Neural progenitor cell (in vitro differentiated cells): ENCODE results near the gene COL24A1. TPM values are rescaled to one million over a fixed set of nuclear protein-coding genes. Genes with fewer than 3 reads are reported as not detected.

ENCODE experiments used
- DNase-seq: peaks from one replicate; pipeline ENCODE4 v3.0.0-alpha.2; 2016; ENCODE audit warnings: low spot score
- H2AFZ ChIP-seq: fragments of 200-600 bp; sonication (generic); replicated peaks from 2 replicates; pipeline ENCODE4 v1.6.1; 2016; ENCODE audit warnings: antibody characterized with exemption
- H3F3A ChIP-seq: fragments of 200-600 bp; sonication (generic); 2 replicates; pipeline ENCODE4 v1.6.1; 2016; ENCODE audit warnings: antibody characterized with exemption, low read depth
- H3K27ac ChIP-seq: fragments of 200-600 bp; sonication (generic); 2 replicates; pipeline ENCODE4 v1.5.1; 2016; ENCODE audit warnings: mild to moderate bottlenecking
- H3K27me3 ChIP-seq: fragments of 200-600 bp; sonication (generic); 2 replicates; pipeline ENCODE4 v1.6.1; 2016; ENCODE audit warnings: mild to moderate bottlenecking, moderate library complexity
- H3K36me3 ChIP-seq: fragments of 200-600 bp; sonication (generic); 2 replicates; pipeline ENCODE4 v1.5.1; 2016
- H3K4me1 ChIP-seq: fragments of 200-600 bp; sonication (generic); 2 replicates; pipeline ENCODE4 v1.6.1; 2016; ENCODE audit warnings: mixed run types
- H3K4me2 ChIP-seq: fragments of 200-600 bp; sonication (generic); 2 replicates; pipeline ENCODE4 v1.6.1; 2016
- H3K4me3 ChIP-seq: fragments of 200-600 bp; sonication (generic); 2 replicates; pipeline ENCODE4 v1.5.1; 2016
- H3K79me2 ChIP-seq: fragments of 200-600 bp; sonication (generic); 2 replicates; pipeline ENCODE4 v1.6.1; 2016; ENCODE audit warnings: low read depth
- H3K9ac ChIP-seq: fragments of 200-600 bp; sonication (generic); 2 replicates; pipeline ENCODE4 v1.6.1; 2016
- H3K9me3 ChIP-seq: fragments of 200-600 bp; sonication (generic); 2 replicates; pipeline ENCODE4 v1.5.1; 2016; ENCODE audit warnings: low read depth
- H4K20me1 ChIP-seq: fragments of 200-600 bp; sonication (generic); 2 replicates; pipeline ENCODE4 v1.6.1; 2016; ENCODE audit warnings: low read depth
- H3K27ac Mint-ChIP-seq: 3 replicates; pipeline ENCODE4 v1.8.0; 2021; ENCODE audit warnings: mixed read lengths
- H3K27me3 Mint-ChIP-seq: 2 replicates; pipeline ENCODE4 v1.8.0; 2022; ENCODE audit warnings: low read depth, mild to moderate bottlenecking, inconsistent platforms, moderate library complexity, mixed read lengths; ENCODE audit not compliant: insufficient read depth
- H3K36me3 Mint-ChIP-seq: 3 replicates; pipeline ENCODE4 v1.8.0; 2021; ENCODE audit warnings: mixed read lengths
- H3K4me1 Mint-ChIP-seq: 3 replicates; pipeline ENCODE4 v1.8.0; 2021; ENCODE audit warnings: mixed read lengths
- H3K4me3 Mint-ChIP-seq: 3 replicates; pipeline ENCODE4 v1.8.0; 2021; ENCODE audit warnings: mild to moderate bottlenecking, moderate library complexity, mixed read lengths
- H3K9me3 Mint-ChIP-seq: 3 replicates; pipeline ENCODE4 v1.8.0; 2020; ENCODE audit warnings: mixed read lengths
- EZH2 ChIP-seq: fragments of 200-600 bp; sonication (generic); IDR thresholded peaks from 2 replicates; pipeline ENCODE4 v1.6.1; 2017; ENCODE audit warnings: antibody characterized with exemption, mild to moderate bottlenecking, moderate library complexity
- EZH2phosphoT487 ChIP-seq: fragments of 200-600 bp; sonication (generic); IDR thresholded peaks from 2 replicates; pipeline ENCODE4 v1.6.1; 2017; ENCODE audit warnings: antibody characterized with exemption
- total RNA-seq: library from RNA; depleted of rRNA; stranded (reverse); fragments of >200 nt; gene quantifications from 2 replicates; pipeline ENCODE4 v1.2.3, GENCODE V29; 2015; ENCODE audit warnings: low replicate concordance
- TF ChIP-seq, protein P1 (sequence below): fragments of 200-600 bp; sonication (generic); IDR thresholded peaks from 2 replicates; pipeline ENCODE4 v1.5.1; 2017; ENCODE audit warnings: antibody characterized with exemption, mild to moderate bottlenecking

The COL24A1 gene
- total RNA-seq, 1 donor from 2014 or later: not detected

DNA sequence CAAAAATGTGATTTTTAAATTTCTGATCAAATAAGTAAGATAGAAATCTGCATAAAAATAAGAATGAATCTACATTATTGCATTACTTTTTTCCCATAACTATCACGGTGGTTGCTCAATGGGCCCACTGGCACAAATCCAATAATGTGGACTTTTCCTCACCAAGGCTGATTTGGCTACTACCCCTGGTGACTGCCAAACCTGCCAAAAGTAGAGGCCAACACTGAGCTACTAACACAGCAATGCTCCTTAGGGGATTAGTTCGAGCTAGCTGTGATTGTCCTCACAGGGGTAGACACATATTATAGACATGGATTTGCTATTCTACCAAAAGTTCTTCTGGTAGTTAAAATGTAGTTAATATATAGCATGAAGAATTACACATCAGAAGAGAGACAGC lies 340.7 kb downstream of the COL24A1 start:
- peaks cover 2% of the 10 kb centered on the region for H3K27me3 Mint-ChIP-seq
- H3K9ac ChIP-seq: no peak overlapping the region
- H2AFZ ChIP-seq: no peak overlapping the region
- no peaks in the 10 kb centered on the region for H3K4me1 ChIP-seq
- H3K4me3 ChIP-seq: no peak overlapping the region
- no peaks in the 10 kb centered on the region for H4K20me1 ChIP-seq
- DNase-seq: no peak
- H3K9me3 Mint-ChIP-seq: no peaks in the 10 kb centered on the region
- H3K36me3 Mint-ChIP-seq: no peaks in the 10 kb centered on the region
- no peak overlapping the region for H3K27ac Mint-ChIP-seq
- no peaks in the 10 kb centered on the region for H3K27me3 ChIP-seq
- no peak overlapping the region for H3K4me2 ChIP-seq
- no peak overlapping the region for H3K27ac ChIP-seq
- H3K4me1 Mint-ChIP-seq: no peaks in the 10 kb centered on the region
- H3K79me2 ChIP-seq: no peaks in the 10 kb centered on the region
- H3K9me3 ChIP-seq: no peaks in the 10 kb centered on the region
- TF ChIP-seq, protein P1, sequence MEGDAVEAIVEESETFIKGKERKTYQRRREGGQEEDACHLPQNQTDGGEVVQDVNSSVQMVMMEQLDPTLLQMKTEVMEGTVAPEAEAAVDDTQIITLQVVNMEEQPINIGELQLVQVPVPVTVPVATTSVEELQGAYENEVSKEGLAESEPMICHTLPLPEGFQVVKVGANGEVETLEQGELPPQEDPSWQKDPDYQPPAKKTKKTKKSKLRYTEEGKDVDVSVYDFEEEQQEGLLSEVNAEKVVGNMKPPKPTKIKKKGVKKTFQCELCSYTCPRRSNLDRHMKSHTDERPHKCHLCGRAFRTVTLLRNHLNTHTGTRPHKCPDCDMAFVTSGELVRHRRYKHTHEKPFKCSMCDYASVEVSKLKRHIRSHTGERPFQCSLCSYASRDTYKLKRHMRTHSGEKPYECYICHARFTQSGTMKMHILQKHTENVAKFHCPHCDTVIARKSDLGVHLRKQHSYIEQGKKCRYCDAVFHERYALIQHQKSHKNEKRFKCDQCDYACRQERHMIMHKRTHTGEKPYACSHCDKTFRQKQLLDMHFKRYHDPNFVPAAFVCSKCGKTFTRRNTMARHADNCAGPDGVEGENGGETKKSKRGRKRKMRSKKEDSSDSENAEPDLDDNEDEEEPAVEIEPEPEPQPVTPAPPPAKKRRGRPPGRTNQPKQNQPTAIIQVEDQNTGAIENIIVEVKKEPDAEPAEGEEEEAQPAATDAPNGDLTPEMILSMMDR: no peak
- TF ChIP-seq EZH2: no peak
- TF ChIP-seq EZH2phosphoT487: no peak
- no peak overlapping the region for H3K4me3 Mint-ChIP-seq
- no peaks in the 10 kb centered on the region for H3K36me3 ChIP-seq
- no peaks in the 10 kb centered on the region for H3F3A ChIP-seq

- H4K20me1 ChIP-seq: no peaks in the 10 kb centered on the region
- no peaks in the 10 kb centered on the region for H3K9me3 Mint-ChIP-seq
- no peaks in the 10 kb centered on the region for H3K79me2 ChIP-seq
- no peaks in the 10 kb centered on the region for H3K36me3 Mint-ChIP-seq
- H3K4me2 ChIP-seq: no peak overlapping the region
- no peaks in the 10 kb centered on the region for H3K4me1 Mint-ChIP-seq
- no peak overlapping the region for H2AFZ ChIP-seq
- TF ChIP-seq EZH2 (no peak), EZH2phosphoT487 (no peak)
- TF ChIP-seq, protein P1: no peak
- H3K27ac ChIP-seq: no peak overlapping the region
- H3K36me3 ChIP-seq: no peaks in the 10 kb centered on the region
- H3K27me3 ChIP-seq: no peaks in the 10 kb centered on the region
- no peaks in the 10 kb centered on the region for H3F3A ChIP-seq
- no peak overlapping the region for H3K9ac ChIP-seq
- no peak for DNase-seq
- H3K4me1 ChIP-seq: no peaks in the 10 kb centered on the region
- H3K9me3 ChIP-seq: no peaks in the 10 kb centered on the region
- H3K27ac Mint-ChIP-seq: no peak overlapping the region
- H3K4me3 ChIP-seq: no peak overlapping the region
- H3K27me3 Mint-ChIP-seq: no peaks in the 10 kb centered on the region
- H3K4me3 Mint-ChIP-seq: no peak overlapping the region
Observed at GRCh38 chr1:85806236-85806965, 350.2 kb downstream of the COL24A1 start.

GRCh38 chr1:85801520-85801919 lies 355.1 kb downstream of the COL24A1 start:
- no peaks in the 10 kb centered on the region for H3K79me2 ChIP-seq
- Mint-ChIP-seq H3K4me3 (no peak overlapping the region), H3K36me3 (no peaks in the 10 kb centered on the region), H3K27me3 (no peaks in the 10 kb centered on the region), H3K9me3 (no peaks in the 10 kb centered on the region), H3K4me1 (no peaks in the 10 kb centered on the region), H3K27ac (no peak overlapping the region)
- TF ChIP-seq EZH2: no peak
- TF ChIP-seq, protein P1: no peak
- TF ChIP-seq EZH2phosphoT487: no peak
- no peak overlapping the region for H3K4me3 ChIP-seq
- H3K4me2 ChIP-seq: no peak overlapping the region
- no peak overlapping the region for H3K9ac ChIP-seq
- no peak overlapping the region for H2AFZ ChIP-seq
- DNase-seq: no peak
- no peaks in the 10 kb centered on the region for H3F3A ChIP-seq
- no peaks in the 10 kb centered on the region for H3K27me3 ChIP-seq
- H3K4me1 ChIP-seq: no peaks in the 10 kb centered on the region
- H3K36me3 ChIP-seq: no peaks in the 10 kb centered on the region
- H4K20me1 ChIP-seq: no peaks in the 10 kb centered on the region
- H3K9me3 ChIP-seq: no peaks in the 10 kb centered on the region
- no peak overlapping the region for H3K27ac ChIP-seq
